Vagina (tissue), 2 donors: Measurements from ENCODE around the gene LITAFD. TPM values are rescaled to one million over a fixed set of nuclear protein-coding genes. Genes with fewer than 3 reads are reported as not detected.
A peak's percentile ranks its signal among the peaks of the same experiment; 100 is the strongest.

Source experiments
- DNase-seq, 2 donors: peaks; one replicate each; pipeline ENCODE4 v3.0.0-alpha.2; 2017; ENCODE audit errors: extremely low spot score in 2 of 2
- H3K27ac ChIP-seq: fragments of 200-600 bp; sonication (generic); one replicate; pipeline ENCODE4 v1.5.1; 2019
- H3K27me3 ChIP-seq: fragments of 200-600 bp; sonication (generic); one replicate; pipeline ENCODE4 v1.5.1; 2019
- H3K36me3 ChIP-seq, 2 donors: fragments of 200-600 bp; sonication (generic); one replicate each; pipeline ENCODE4 v1.5.1; 2017 to 2019
- H3K4me1 ChIP-seq: fragments of 200-600 bp; sonication (generic); one replicate; pipeline ENCODE4 v1.5.1; 2019
- H3K4me3 ChIP-seq, 2 donors: fragments of 200-600 bp; sonication (generic); 1 replicate in 1 of 2; 2 replicates in 1 of 2; pipeline ENCODE4 v1.5.1; 2016 to 2019
- H3K9me3 ChIP-seq: fragments of 200-600 bp; sonication (generic); one replicate; pipeline ENCODE4 v1.5.1; 2019
- POLR2A ChIP-seq, 2 donors: fragments of 450-650 bp; IDR thresholded peaks; one replicate each; pipeline ENCODE4 v1.6.1; 2017; ENCODE audit warnings: antibody characterized with exemption in 2 of 2, mild to moderate bottlenecking in 2 of 2, moderate library complexity in 2 of 2
- POLR2AphosphoS5 ChIP-seq, 2 donors: sonication (generic); formaldehyde crosslinking; IDR thresholded peaks; one replicate each; pipeline ENCODE4 v1.9.0; 2017; ENCODE audit warnings: antibody characterized with exemption in 2 of 2, mild to moderate bottlenecking in 2 of 2, low read depth in 1 of 2; ENCODE audit not compliant: insufficient read depth in 1 of 2
- intact Hi-C: fragments of 100-400 bp; cut with DNase I; formaldehyde crosslinking; loops from one replicate; pipeline ENCODE4 v1.15.1; 2023
- total RNA-seq: library from RNA; depleted of rRNA; stranded (reverse); fragments of >200 nt; gene quantifications from one replicate; pipeline ENCODE4 v1.2.3, GENCODE V29; 2016
- TF ChIP-seq, protein P1 (sequence below), 3 experiments: fragments of 450-650 bp in 2 of 3; fragments of 200-600 bp in 1 of 3; sonication (generic) in 1 of 3; IDR thresholded peaks; one replicate each; pipeline ENCODE4 v1.5.1; 2017 to 2019; ENCODE audit warnings: antibody characterized with exemption in 3 of 3, mild to moderate bottlenecking in 2 of 3, moderate library complexity in 2 of 3

Gene LITAFD
- total RNA-seq, 1 donor from 2014 or later, result not detected

- peaks cover 22% of the 10 kb centered on the region for H3K4me1 ChIP-seq
Measured at GRCh38 chr16:8849411-8850011, 32.6 kb upstream of the LITAFD start.

GRCh38 chr16:8850279-8850885, 31.8 kb upstream of the LITAFD start:
- no peaks in the 10 kb centered on the region for H3K27me3 ChIP-seq
- intact Hi-C loops, result no loop called here
- H3K9me3 ChIP-seq, result no peaks in the 10 kb centered on the region
- H3K27ac ChIP-seq, result peak overlapping the region; percentile 55
- H3K4me3 ChIP-seq, result no peak overlapping the region
- peaks cover 0 to 21% of the 10 kb centered on the region in 2 donors for H3K36me3 ChIP-seq
- TF ChIP-seq, protein P1, sequence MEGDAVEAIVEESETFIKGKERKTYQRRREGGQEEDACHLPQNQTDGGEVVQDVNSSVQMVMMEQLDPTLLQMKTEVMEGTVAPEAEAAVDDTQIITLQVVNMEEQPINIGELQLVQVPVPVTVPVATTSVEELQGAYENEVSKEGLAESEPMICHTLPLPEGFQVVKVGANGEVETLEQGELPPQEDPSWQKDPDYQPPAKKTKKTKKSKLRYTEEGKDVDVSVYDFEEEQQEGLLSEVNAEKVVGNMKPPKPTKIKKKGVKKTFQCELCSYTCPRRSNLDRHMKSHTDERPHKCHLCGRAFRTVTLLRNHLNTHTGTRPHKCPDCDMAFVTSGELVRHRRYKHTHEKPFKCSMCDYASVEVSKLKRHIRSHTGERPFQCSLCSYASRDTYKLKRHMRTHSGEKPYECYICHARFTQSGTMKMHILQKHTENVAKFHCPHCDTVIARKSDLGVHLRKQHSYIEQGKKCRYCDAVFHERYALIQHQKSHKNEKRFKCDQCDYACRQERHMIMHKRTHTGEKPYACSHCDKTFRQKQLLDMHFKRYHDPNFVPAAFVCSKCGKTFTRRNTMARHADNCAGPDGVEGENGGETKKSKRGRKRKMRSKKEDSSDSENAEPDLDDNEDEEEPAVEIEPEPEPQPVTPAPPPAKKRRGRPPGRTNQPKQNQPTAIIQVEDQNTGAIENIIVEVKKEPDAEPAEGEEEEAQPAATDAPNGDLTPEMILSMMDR (IDR thresholded peaks at IDR 0.05), result no peak
- TF ChIP-seq POLR2AphosphoS5 (IDR thresholded peaks at IDR 0.05; ENCODE audit: insufficient read depth in 1 of 2, low read depth in 1 of 2), result peak; percentile 39 to 65
- peaks cover 22% of the 10 kb centered on the region for H3K4me1 ChIP-seq
- no peak for DNase-seq

More at GRCh38 chr16:8849411-8850011, 32.6 kb upstream of the LITAFD start:
- no peak for DNase-seq
- Histone ChIP-seq H3K9me3 (no peaks in the 10 kb centered on the region), H3K4me3 (no peak overlapping the region), H3K36me3 (peaks cover 0 to 13% of the 10 kb centered on the region in 2 donors), H3K27me3 (no peaks in the 10 kb centered on the region), H3K27ac (peak overlapping the region; percentile 55)
- intact Hi-C loops, result no loop called here
- TF ChIP-seq POLR2A (IDR thresholded peaks at IDR 0.05), result no peak
- TF ChIP-seq, protein P1 (IDR thresholded peaks at IDR 0.05), result no peak
- peak in 1 of 2 donors; percentile 4 for TF ChIP-seq POLR2AphosphoS5 (IDR thresholded peaks at IDR 0.05; ENCODE audit: insufficient read depth in 1 of 2, low read depth in 1 of 2)

DNA sequence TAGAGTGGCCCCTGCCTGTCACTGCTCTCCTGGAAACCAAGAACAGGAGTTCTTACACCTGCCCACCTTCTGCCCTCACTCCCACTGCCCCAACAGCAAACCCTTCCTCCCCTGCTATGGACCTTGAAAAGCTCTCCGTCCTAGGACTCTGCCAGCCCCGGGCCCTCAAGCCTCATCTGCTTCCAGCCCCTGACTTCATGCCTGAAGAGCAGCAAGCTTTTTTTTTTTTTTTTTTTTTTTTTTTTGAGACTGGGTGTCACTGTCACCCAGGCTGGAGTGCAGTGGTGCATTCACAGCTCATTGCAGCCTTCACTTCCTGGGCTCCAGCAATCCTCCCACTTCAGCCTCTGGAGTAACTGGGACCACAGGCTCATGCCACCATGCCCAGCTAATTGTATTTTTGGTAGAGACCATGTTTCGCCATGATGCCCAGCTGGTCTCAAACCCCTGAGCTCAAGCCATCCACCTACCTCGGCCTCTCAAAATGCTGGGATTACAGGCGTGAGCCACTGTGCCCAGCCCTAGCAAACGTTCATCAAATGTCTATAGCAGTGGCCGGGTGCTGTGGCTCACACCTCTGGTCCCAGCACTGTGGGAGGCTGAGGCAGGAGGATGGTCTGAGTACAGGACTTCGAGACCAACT, 30.3 kb upstream of the LITAFD start:
- Histone ChIP-seq H3K9me3 (no peaks in the 10 kb centered on the region), H3K4me1 (peaks cover 27% of the 10 kb centered on the region), H3K4me3 (no peak overlapping the region), H3K27ac (no peak overlapping the region), H3K36me3 (peaks cover 0 to 36% of the 10 kb centered on the region in 2 donors), H3K27me3 (no peaks in the 10 kb centered on the region)
- TF ChIP-seq POLR2A (IDR thresholded peaks at IDR 0.05) (no peak), POLR2AphosphoS5 (IDR thresholded peaks at IDR 0.05; ENCODE audit: insufficient read depth in 1 of 2, low read depth in 1 of 2) (no peak)
- TF ChIP-seq, protein P1 (IDR thresholded peaks at IDR 0.05), result no peak
- intact Hi-C loops, result no loop called here
- DNase-seq, result no peak

GRCh38 chr16:8852534-8852933, 29.6 kb upstream of the LITAFD start:
- Histone ChIP-seq H3K36me3 (peaks cover 0 to 38% of the 10 kb centered on the region in 2 donors), H3K4me1 (peaks cover 27% of the 10 kb centered on the region), H3K9me3 (no peaks in the 10 kb centered on the region), H3K4me3 (no peak overlapping the region), H3K27ac (no peak overlapping the region), H3K27me3 (no peaks in the 10 kb centered on the region)
- TF ChIP-seq, protein P1 (IDR thresholded peaks at IDR 0.05), result no peak
- TF ChIP-seq POLR2A (IDR thresholded peaks at IDR 0.05), result no peak
- no peak for TF ChIP-seq POLR2AphosphoS5 (IDR thresholded peaks at IDR 0.05; ENCODE audit: insufficient read depth in 1 of 2, low read depth in 1 of 2)
- DNase-seq, result no peak
- intact Hi-C loops, result no loop called here

- intact Hi-C loops, result no loop called here
- Histone ChIP-seq H3K27me3 (no peaks in the 10 kb centered on the region), H3K9me3 (no peaks in the 10 kb centered on the region), H3K4me1 (peaks cover 27% of the 10 kb centered on the region), H3K36me3 (peaks cover 0 to 43% of the 10 kb centered on the region in 2 donors), H3K27ac (no peak overlapping the region), H3K4me3 (no peak overlapping the region)
- DNase-seq, result no peak
- TF ChIP-seq, protein P1 (IDR thresholded peaks at IDR 0.05), result no peak
- TF ChIP-seq POLR2A (IDR thresholded peaks at IDR 0.05) (no peak), POLR2AphosphoS5 (IDR thresholded peaks at IDR 0.05; ENCODE audit: insufficient read depth in 1 of 2, low read depth in 1 of 2) (no peak)
Measured at GRCh38 chr16:8853150-8853549, 29.0 kb upstream of the LITAFD start.
